ENCODE measurements around the gene FOXE1. TPM values are rescaled to one million over a fixed set of nuclear protein-coding genes. Genes with fewer than 3 reads are reported as not detected.

Gene FOXE1
- total and polyA plus RNA-seq, 12 donors: not detected

DNA sequence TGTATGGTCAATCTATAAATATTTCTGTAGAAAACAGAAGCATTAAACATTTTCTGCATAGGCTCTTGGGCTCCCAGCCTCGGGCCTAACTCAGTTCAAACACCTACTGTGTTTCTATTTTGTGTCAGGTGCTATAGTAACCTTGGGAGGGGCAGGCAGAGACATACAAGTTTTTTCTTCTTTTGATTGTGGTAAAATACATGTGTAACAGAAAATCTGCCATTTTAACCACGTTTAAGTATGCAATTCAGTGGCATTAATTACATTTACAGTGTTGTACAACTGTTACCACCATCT is 40.8 kb upstream of the FOXE1 start:
- peaks cover 0 to 11% (median 0%) of the 10 kb centered on the region in 11 donors for H3K9me3 ChIP-seq
- intact Hi-C loops (cut with DNase I): loop anchor here in 1 of 10 donors (10.0 kb wide), 1 partner anchor 67 kb away; no protein-coding TSS in a partner anchor
- peaks cover 0 to 26% (median 7%) of the 10 kb centered on the region in 7 donors for H3K27me3 ChIP-seq
- 69 to 76% methylated on average over 2 of the region's 2 CpGs for WGBS, 2 donors
- H3K36me3 ChIP-seq: no peaks in the 10 kb centered on the region
- no peak overlapping the region for H3K4me3 ChIP-seq
- TF ChIP-seq, protein P1, sequence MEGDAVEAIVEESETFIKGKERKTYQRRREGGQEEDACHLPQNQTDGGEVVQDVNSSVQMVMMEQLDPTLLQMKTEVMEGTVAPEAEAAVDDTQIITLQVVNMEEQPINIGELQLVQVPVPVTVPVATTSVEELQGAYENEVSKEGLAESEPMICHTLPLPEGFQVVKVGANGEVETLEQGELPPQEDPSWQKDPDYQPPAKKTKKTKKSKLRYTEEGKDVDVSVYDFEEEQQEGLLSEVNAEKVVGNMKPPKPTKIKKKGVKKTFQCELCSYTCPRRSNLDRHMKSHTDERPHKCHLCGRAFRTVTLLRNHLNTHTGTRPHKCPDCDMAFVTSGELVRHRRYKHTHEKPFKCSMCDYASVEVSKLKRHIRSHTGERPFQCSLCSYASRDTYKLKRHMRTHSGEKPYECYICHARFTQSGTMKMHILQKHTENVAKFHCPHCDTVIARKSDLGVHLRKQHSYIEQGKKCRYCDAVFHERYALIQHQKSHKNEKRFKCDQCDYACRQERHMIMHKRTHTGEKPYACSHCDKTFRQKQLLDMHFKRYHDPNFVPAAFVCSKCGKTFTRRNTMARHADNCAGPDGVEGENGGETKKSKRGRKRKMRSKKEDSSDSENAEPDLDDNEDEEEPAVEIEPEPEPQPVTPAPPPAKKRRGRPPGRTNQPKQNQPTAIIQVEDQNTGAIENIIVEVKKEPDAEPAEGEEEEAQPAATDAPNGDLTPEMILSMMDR (IDR thresholded peaks at IDR 0.05): no peak
- H3K27ac ChIP-seq: no peak overlapping the region
- DNase-seq (no peak), ATAC-seq (no peak)
- peaks cover 0 to 7% (median 0%) of the 10 kb centered on the region in 9 donors for H3K4me1 ChIP-seq

DNA sequence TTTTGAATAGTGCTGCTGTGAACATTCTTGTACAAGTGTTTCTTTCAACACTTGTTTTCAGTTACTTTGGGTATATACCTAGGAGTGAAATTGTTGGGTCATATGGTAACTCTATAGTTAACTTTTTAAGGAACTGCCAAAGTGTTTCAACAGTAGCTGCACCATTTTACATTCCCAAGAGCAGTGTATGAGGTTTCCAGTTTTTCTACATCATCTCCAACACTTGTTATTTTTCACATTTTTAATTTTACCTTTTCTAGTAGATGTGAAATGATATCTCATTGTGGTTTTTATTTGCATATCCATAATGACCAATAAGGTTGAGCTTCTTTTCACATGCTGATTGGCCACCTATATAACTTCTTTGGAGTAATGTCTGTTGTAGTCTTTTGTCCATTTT is 40.0 kb upstream of the FOXE1 start:
- Histone ChIP-seq H3K27ac (no peak overlapping the region), H3K36me3 (no peaks in the 10 kb centered on the region), H3K4me3 (no peak overlapping the region), H3K9me3 (peaks cover 0 to 11% (median 0%) of the 10 kb centered on the region in 11 donors), H3K27me3 (peaks cover 0 to 34% (median 12%) of the 10 kb centered on the region in 7 donors), H3K4me1 (peaks cover 0 to 7% (median 0%) of the 10 kb centered on the region in 9 donors)
- TF ChIP-seq, protein P1 (IDR thresholded peaks at IDR 0.05): no peak
- ATAC-seq: no peak
- intact Hi-C loops (cut with DNase I): loop anchor here in 1 of 10 donors (10.0 kb wide), 1 partner anchor 68 kb away; no protein-coding TSS in a partner anchor
- no peak for DNase-seq

- H3K27me3 ChIP-seq: peaks cover 0 to 67% (median 36%) of the 10 kb centered on the region in 7 donors
- TF ChIP-seq, protein P1 (IDR thresholded peaks at IDR 0.05): no peak
- H3K27ac ChIP-seq: no peak overlapping the region
- H3K36me3 ChIP-seq: no peaks in the 10 kb centered on the region
- DNase-seq: no peak
- intact Hi-C loops (cut with DNase I): loop anchor here in 1 of 10 donors (10.0 kb wide), 1 partner anchor 75 kb away; no protein-coding TSS in a partner anchor
- H3K9me3 ChIP-seq: peaks cover 0 to 29% (median 0%) of the 10 kb centered on the region in 11 donors
- 67 to 78% methylated on average over 1 of the region's 1 CpG for WGBS, 2 donors
- no peaks in the 10 kb centered on the region for H3K4me1 ChIP-seq
- no peak overlapping the region for H3K4me3 ChIP-seq
- no peak for ATAC-seq
Observed at GRCh38 chr9:97819735-97820134, 33.3 kb upstream of the FOXE1 start.

DNA sequence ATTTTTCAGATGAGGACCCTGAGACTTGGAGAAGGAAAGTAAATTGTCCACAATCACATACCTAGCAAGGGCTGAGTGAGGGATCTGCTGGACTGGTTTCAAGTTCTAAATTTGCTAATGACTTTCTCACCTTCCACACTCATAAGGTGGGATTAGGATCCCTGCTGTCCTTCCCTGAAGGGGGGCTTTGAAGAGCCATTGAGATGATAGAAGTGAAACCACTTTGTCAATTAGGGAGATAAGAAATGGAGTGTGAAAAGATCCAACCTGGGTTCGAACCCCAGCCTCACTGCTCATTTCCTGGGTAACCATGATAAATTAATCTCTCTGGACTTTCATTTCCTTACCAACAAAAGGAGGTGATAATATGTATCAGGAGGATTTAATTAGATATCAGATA is 32.7 kb upstream of the FOXE1 start:
- Histone ChIP-seq H3K9me3 (peaks cover 0 to 29% (median 0%) of the 10 kb centered on the region in 11 donors), H3K27ac (no peak overlapping the region), H3K4me1 (no peaks in the 10 kb centered on the region), H3K27me3 (peaks cover 0 to 72% (median 36%) of the 10 kb centered on the region in 7 donors), H3K36me3 (no peaks in the 10 kb centered on the region), H3K4me3 (no peak overlapping the region)
- 0 to 8% methylated on average over 1 of the region's 1 CpG for WGBS, 2 donors
- intact Hi-C loops (cut with DNase I): no loop called here
- TF ChIP-seq, protein P1 (IDR thresholded peaks at IDR 0.05): no peak
- no peak for DNase-seq
- no peak for ATAC-seq

All from heart right ventricle (tissue), 16 donors.